H1 (cell line): Measurements from ENCODE around the gene LOXL1. TPM values are rescaled to one million over a fixed set of nuclear protein-coding genes. Genes with fewer than 3 reads are reported as not detected.

Experiments
- CTCF ChIA-PET: fragments of 300-600 bp; sonication (Branson Sonifier 250); formaldehyde crosslinking; loops from one replicate; lab custom pipeline; 2021; ENCODE audit not compliant: partially characterized antibody; lab: Charles Lee
- POLR2A ChIA-PET: fragments of 300-600 bp; sonication (Branson Sonifier 250); formaldehyde crosslinking; loops from one replicate; lab custom pipeline; 2021; ENCODE audit warnings: inconsistent platforms; ENCODE audit not compliant: partially characterized antibody; lab: Charles Lee
- DNase-seq, 2 experiments: peaks; one replicate each; pipeline versions ENCODE4 v3.0.0 to v3.0.0-alpha.2; 2010 to 2022; ENCODE audit warnings: low spot score in 2 of 2, low read depth in 1 of 2, mixed read lengths in 1 of 2
- FAIRE-seq: peaks from 2 replicates; lab custom pipeline; 2011; peaks lifted over from hg19 to GRCh38; lab: Jason Lieb, UNC
- H2AFZ ChIP-seq: 2 replicates; pipeline ENCODE4 v1.8.1; 2012; ENCODE audit warnings: low read length, inconsistent platforms
- H2AK5ac ChIP-seq: 2 replicates; pipeline ENCODE4 v1.6.1; 2013; ENCODE audit warnings: low read depth, low read length
- H2BK120ac ChIP-seq: replicated peaks from 2 replicates; pipeline ENCODE3; 2013; ENCODE audit warnings: low read depth, low read length, inconsistent platforms
- H2BK12ac ChIP-seq: 2 replicates; pipeline ENCODE4 v1.6.1; 2013; ENCODE audit warnings: low read depth, low read length
- H2BK15ac ChIP-seq: 2 replicates; pipeline ENCODE4 v1.6.1; 2013; ENCODE audit warnings: low read length
- H2BK20ac ChIP-seq: 2 replicates; pipeline ENCODE4 v1.6.1; 2013; ENCODE audit warnings: low read length
- H2BK5ac ChIP-seq: 2 replicates; pipeline ENCODE4 v1.6.1; 2013; ENCODE audit warnings: low read depth, low read length
- H3K14ac ChIP-seq: 2 replicates; pipeline ENCODE4 v1.6.1; 2013; ENCODE audit warnings: inconsistent platforms; ENCODE audit not compliant: insufficient read length
- H3K18ac ChIP-seq: 2 replicates; pipeline ENCODE4 v1.6.1; 2013; ENCODE audit warnings: low read length; ENCODE audit errors: extremely low read depth
- H3K23ac ChIP-seq: 2 replicates; pipeline ENCODE4 v1.6.1; 2013; ENCODE audit warnings: inconsistent platforms; ENCODE audit not compliant: insufficient read length
- H3K23me2 ChIP-seq: 2 replicates; pipeline ENCODE4 v1.6.1; 2013; ENCODE audit warnings: low read depth, low read length
- H3K27ac ChIP-seq: 2 replicates; pipeline ENCODE4 v1.6.1; 2011; ENCODE audit warnings: low read depth, low read length, inconsistent platforms
- H3K27me3 ChIP-seq, 4 experiments: replicated peaks in 1 of 4; 1 replicate in 1 of 4; 2 replicates in 3 of 4; pipeline versions ENCODE4 v1.6.1 to v1.8.1; 2011 to 2013; ENCODE audit warnings: low read length in 3 of 4, mild to moderate bottlenecking in 3 of 4, inconsistent platforms in 2 of 4, mixed read lengths in 2 of 4, moderate library complexity in 1 of 4; ENCODE audit not compliant: control insufficient read depth in 3 of 4, insufficient read depth in 3 of 4; ENCODE audit errors: extremely low read depth in 1 of 4
- H3K36me3 ChIP-seq, 4 experiments: 2 replicates each; pipeline versions ENCODE4 v1.6.1 to v1.8.1; 2011 to 2013; ENCODE audit warnings: mild to moderate bottlenecking in 4 of 4, low read length in 3 of 4, moderate library complexity in 2 of 4, control low read depth in 1 of 4, inconsistent platforms in 1 of 4; ENCODE audit not compliant: insufficient read depth in 4 of 4, control insufficient read depth in 2 of 4
- H3K4ac ChIP-seq: replicated peaks from 2 replicates; pipeline ENCODE3; 2013; ENCODE audit warnings: low read length, low read depth, mixed read lengths, inconsistent platforms; ENCODE audit not compliant: insufficient read length
- H3K4me1 ChIP-seq, 4 experiments: replicated peaks in 1 of 4; 1 replicate in 1 of 4; 2 replicates in 3 of 4; pipeline versions ENCODE4 v1.6.1 to v1.8.1; 2011 to 2013; ENCODE audit warnings: low read length in 3 of 4, inconsistent platforms in 2 of 4, mixed read lengths in 1 of 4; ENCODE audit not compliant: insufficient read depth in 4 of 4, control insufficient read depth in 3 of 4
- H3K4me2 ChIP-seq, 2 experiments: 2 replicates each; pipeline versions ENCODE4 v1.6.1 to v1.8.1; 2011 to 2013; ENCODE audit warnings: low read depth in 2 of 2, low read length in 2 of 2, control low read depth in 1 of 2, inconsistent platforms in 1 of 2, mild to moderate bottlenecking in 1 of 2; ENCODE audit not compliant: insufficient read depth in 1 of 2
- H3K4me3 ChIP-seq, 4 experiments: fragments of 200-600, 300-600 bp in 1 of 4; sonication (generic), shearing (Covaris generic), sonication (Bioruptor Twin) in 1 of 4; 2 replicates each; pipeline versions ENCODE4 v1.5.1 to v1.8.1; 2011 to 2016; ENCODE audit warnings: low read length in 4 of 4, low read depth in 3 of 4, control low read depth in 2 of 4, inconsistent platforms in 2 of 4, mild to moderate bottlenecking in 2 of 4, mixed read lengths in 1 of 4, moderate library complexity in 1 of 4; ENCODE audit not compliant: insufficient read depth in 2 of 4; ENCODE audit errors: extremely low read depth in 1 of 4
- H3K56ac ChIP-seq: replicated peaks from 2 replicates; pipeline ENCODE3; 2013; ENCODE audit warnings: low read depth, mild to moderate bottlenecking, mixed read lengths, low read length, inconsistent platforms; ENCODE audit not compliant: insufficient read length
- H3K79me1 ChIP-seq: 2 replicates; pipeline ENCODE4 v1.6.1; 2013; ENCODE audit warnings: low read depth, low read length, control low read depth
- H3K79me2 ChIP-seq, 2 experiments: 2 replicates each; pipeline versions ENCODE4 v1.6.1 to v1.8.1; 2012 to 2013; ENCODE audit warnings: low read length in 2 of 2, mild to moderate bottlenecking in 2 of 2, inconsistent platforms in 1 of 2; ENCODE audit not compliant: insufficient read depth in 2 of 2, control insufficient read depth in 1 of 2
- H3K9ac ChIP-seq, 4 experiments: replicated peaks in 1 of 4; 1 replicate in 1 of 4; 2 replicates in 3 of 4; pipeline versions ENCODE4 v1.6.1 to v1.8.1; 2011 to 2013; ENCODE audit warnings: low read depth in 3 of 4, low read length in 3 of 4, control low read depth in 2 of 4, mild to moderate bottlenecking in 2 of 4, moderate library complexity in 2 of 4, inconsistent platforms in 1 of 4; ENCODE audit errors: extremely low read depth in 1 of 4
- H3K9me3 ChIP-seq, 2 experiments: 2 replicates each; pipeline versions ENCODE4 v1.6.1 to v1.8.1; 2012 to 2013; ENCODE audit warnings: mild to moderate bottlenecking in 2 of 2, moderate library complexity in 2 of 2, control low read depth in 1 of 2, inconsistent platforms in 1 of 2, low read depth in 1 of 2, low read length in 1 of 2, mixed read lengths in 1 of 2; ENCODE audit not compliant: insufficient read depth in 2 of 2
- H4K20me1 ChIP-seq, 2 experiments: replicated peaks in 1 of 2; 2 replicates each; pipeline versions ENCODE3 to v1.8.1; 2011 to 2013; ENCODE audit warnings: inconsistent platforms in 2 of 2, low read length in 2 of 2, mild to moderate bottlenecking in 1 of 2; ENCODE audit not compliant: insufficient read depth in 2 of 2, control insufficient read depth in 1 of 2
- H4K5ac ChIP-seq: 2 replicates; pipeline ENCODE4 v1.6.1; 2013; ENCODE audit warnings: low read length, low read depth, mixed read lengths, inconsistent platforms; ENCODE audit not compliant: insufficient read length
- H4K8ac ChIP-seq: 2 replicates; pipeline ENCODE4 v1.8.0; 2013; ENCODE audit warnings: mild to moderate bottlenecking, moderate library complexity, low read length, inconsistent platforms; ENCODE audit not compliant: insufficient read depth; ENCODE audit errors: extremely low read depth
- H4K91ac ChIP-seq: replicated peaks from 2 replicates; pipeline ENCODE3; 2013; ENCODE audit warnings: low read length, mixed read lengths, inconsistent platforms; ENCODE audit not compliant: insufficient read length
- CHD1 ChIP-seq: IDR thresholded peaks from 2 replicates; pipeline ENCODE4 v1.6.1; 2012; ENCODE audit warnings: low read depth, low read length, improper control_type of control experiment
- CREB1 ChIP-seq: IDR thresholded peaks from 2 replicates; pipeline ENCODE4 v1.6.1; 2012; ENCODE audit warnings: inconsistent platforms
- E2F6 ChIP-seq: IDR thresholded peaks from 2 replicates; pipeline ENCODE4 v1.6.1; 2012; ENCODE audit warnings: inconsistent platforms
- EP300 ChIP-seq, 2 experiments: IDR thresholded peaks; 1 replicate in 1 of 2; 2 replicates in 1 of 2; pipeline ENCODE4 v1.6.1; 2011 to 2012; ENCODE audit warnings: low read depth in 2 of 2, low read length in 2 of 2, mild to moderate bottlenecking in 2 of 2, borderline replicate concordance in 1 of 2, inconsistent platforms in 1 of 2, moderate library complexity in 1 of 2
- HDAC2 ChIP-seq, 2 experiments: fragments of 300-600 bp in 1 of 2; sonication (generic) in 1 of 2; IDR thresholded peaks; 2 replicates each; pipeline ENCODE4 v1.6.1; 2011 to 2012; ENCODE audit warnings: low read depth in 2 of 2, low read length in 2 of 2, mild to moderate bottlenecking in 2 of 2, moderate library complexity in 2 of 2, borderline replicate concordance in 1 of 2, inconsistent platforms in 1 of 2
- NRF1 ChIP-seq: IDR thresholded peaks from 2 replicates; pipeline ENCODE4 v1.6.1; 2011; ENCODE audit warnings: mild to moderate bottlenecking, low read depth, low read length, improper control_type of control experiment
- POLR2A ChIP-seq, 2 experiments: IDR thresholded peaks; 1 replicate in 1 of 2; 2 replicates in 1 of 2; pipeline ENCODE4 v1.6.1; 2011; ENCODE audit warnings: low read depth in 2 of 2, low read length in 2 of 2, mild to moderate bottlenecking in 2 of 2; ENCODE audit errors: control extremely low read depth in 1 of 2
- RFX5 ChIP-seq: IDR thresholded peaks from 2 replicates; pipeline ENCODE4 v1.6.1; 2011; ENCODE audit warnings: low read depth, low read length, improper control_type of control experiment, borderline replicate concordance
- RXRA ChIP-seq: IDR thresholded peaks from 2 replicates; pipeline ENCODE4 v1.6.1; 2011; ENCODE audit warnings: low read depth, mild to moderate bottlenecking, low read length, moderate library complexity; ENCODE audit not compliant: insufficient read depth
- TEAD4 ChIP-seq: IDR thresholded peaks from 2 replicates; pipeline ENCODE4 v1.6.1; 2012; ENCODE audit warnings: low read depth, low read length, inconsistent platforms, mixed read lengths
- WGBS, 2 experiments: shearing (Covaris generic) in 1 of 2; methylation state at CpG; one replicate each; pipeline versions ENCODE4 v1.1.6 to v1.1.7; 2013 to 2015; ENCODE audit warnings: low lambda C conversion rate in 2 of 2, mixed read lengths in 2 of 2, inconsistent platforms in 1 of 2, low coverage in 1 of 2, missing lambda C conversion rate in 1 of 2; ENCODE audit not compliant: insufficient replicate concordance in 2 of 2, insufficient coverage in 1 of 2, insufficient read length in 1 of 2; ENCODE audit errors: extremely low coverage in 1 of 2, missing lambda C conversion rate in 1 of 2; 5-methylcytosine and 5-hydroxymethylcytosine counted together
- polyA plus RNA-seq, 7 experiments: library from polyadenylated mRNA; depleted of rRNA in 3 of 7; stranded (reverse) in 5 of 7; unstranded in 2 of 7; fragments of >200 nt in 5 of 7; fragments of 200-250 nt in 2 of 7; gene quantifications; 1 replicate in 5 of 7; 2 replicates in 1 of 7; 4 replicates in 1 of 7; pipeline versions ENCODE4 v1.2.1 to v1.2.3, GENCODE V29; 2011 to 2013; ENCODE audit warnings: missing spikeins in 2 of 7, mixed read lengths in 2 of 7
- total RNA-seq: library from RNA; stranded (reverse); fragmentation: NEBNext Ultra II Directional; extraction: Animal tissue kit (Norgen Biotek cat#: 25700); gene quantifications from 2 replicates; pipeline ENCODE4 v1.2.1, GENCODE V29; 2021
- TF ChIP-seq, protein P1 (sequence below): IDR thresholded peaks from 2 replicates; pipeline ENCODE4 v1.6.1; 2011; ENCODE audit warnings: low read depth, mild to moderate bottlenecking, low read length; ENCODE audit not compliant: insufficient read depth

The LOXL1 gene
- total and polyA plus RNA-seq, 2 of the 8 experiments (the other 6 are each of a cell fraction or from before 2014, with no cell fraction given), result 8.1 to 14.4 TPM

DNA sequence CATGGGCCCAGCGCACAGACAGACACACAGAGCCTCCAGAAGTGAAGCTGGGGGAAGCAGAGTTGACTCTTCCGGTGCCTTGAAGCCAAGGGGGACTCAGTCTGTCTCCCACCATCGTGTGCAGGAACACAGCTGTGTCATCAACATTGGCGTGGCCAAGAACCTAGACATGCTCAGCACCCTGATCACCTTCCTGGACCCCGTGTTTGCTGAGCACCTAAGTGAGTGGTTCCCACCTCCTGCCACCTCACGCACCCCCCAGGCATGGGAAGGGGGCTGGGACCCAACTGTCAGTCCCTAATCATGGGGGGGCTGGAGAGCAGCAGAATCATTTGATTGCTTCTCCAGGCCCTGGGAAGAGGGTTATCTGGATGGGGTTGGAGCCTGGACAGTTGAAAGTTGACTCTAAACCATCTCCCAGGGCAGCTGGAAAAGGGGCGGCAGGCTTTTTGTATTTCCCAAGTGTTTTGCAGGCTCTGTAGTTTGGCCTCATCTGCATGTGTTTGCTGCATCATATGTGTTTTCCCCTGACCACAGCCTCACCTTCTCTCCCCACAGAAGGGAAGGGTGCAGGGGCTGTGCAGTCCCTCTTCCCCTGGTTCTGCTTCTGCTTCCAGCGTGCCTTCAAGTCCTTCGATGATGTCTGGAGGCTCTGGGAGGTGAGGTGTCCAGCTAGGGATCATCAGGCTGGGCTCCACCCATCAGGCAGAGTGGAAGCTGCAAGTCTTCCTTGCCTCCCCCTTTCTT, 40.1 kb upstream of the LOXL1 start:
- CTCF ChIA-PET, result interaction anchor here (1.0 to 4.8 kb wide), 4 partner anchors 11 to 79 kb away, joined by 3 to 31 read pairs (median 6); no protein-coding TSS in a partner anchor
- TF ChIP-seq RXRA, result no peak
- TF ChIP-seq HDAC2 (IDR thresholded peaks at IDR 0.05; ENCODE audit: borderline replicate concordance in 1 of 2, low read depth in 2 of 2, low read length in 2 of 2), result no peak
- TF ChIP-seq E2F6, result no peak
- no peak for TF ChIP-seq NRF1
- no peak for TF ChIP-seq CHD1
- TF ChIP-seq, protein P1, sequence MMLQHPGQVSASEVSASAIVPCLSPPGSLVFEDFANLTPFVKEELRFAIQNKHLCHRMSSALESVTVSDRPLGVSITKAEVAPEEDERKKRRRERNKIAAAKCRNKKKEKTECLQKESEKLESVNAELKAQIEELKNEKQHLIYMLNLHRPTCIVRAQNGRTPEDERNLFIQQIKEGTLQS, result no peak
- TF ChIP-seq CREB1, result no peak
- no peak for TF ChIP-seq EP300 (IDR thresholded peaks at IDR 0.05; ENCODE audit: borderline replicate concordance in 1 of 2, low read depth in 2 of 2, low read length in 2 of 2)
- no peak for TF ChIP-seq RFX5
- TF ChIP-seq POLR2A (IDR thresholded peaks at IDR 0.05; ENCODE audit: control extremely low read depth in 1 of 2, low read depth in 2 of 2, low read length in 2 of 2), result no peak
- no peak for TF ChIP-seq TEAD4

More for the DNA sequence above, 40.1 kb upstream of the LOXL1 start:
- Histone ChIP-seq H2AK5ac (no peak overlapping the region), H3K56ac (no peak overlapping the region), H2BK12ac (no peak overlapping the region), H2BK20ac (no peak overlapping the region), H2BK15ac (no peak overlapping the region), H3K14ac (no peak overlapping the region), H4K8ac (no peak overlapping the region), H4K5ac (no peak overlapping the region), H3K36me3 (no peaks in the 10 kb centered on the region), H3K18ac (no peak overlapping the region), H2BK5ac (peak overlapping the region; percentile 32; the same call in 1 of the 2 replicates), H2BK120ac (no peak overlapping the region), H3K23ac (no peak overlapping the region), H3K4me2 (no peak overlapping the region), H3K9me3 (no peaks in the 10 kb centered on the region), H3K4me3 (no peak overlapping the region), H3K9ac (no peak overlapping the region; a peak in 1 of 7 replicates), H3K27ac (no peak overlapping the region), H3K79me1 (no peaks in the 10 kb centered on the region), H3K23me2 (no peaks in the 10 kb centered on the region), H3K79me2 (no peaks in the 10 kb centered on the region), H2AFZ (no peak overlapping the region), H3K4me1 (no peaks in the 10 kb centered on the region; a peak in 1 of 7 replicates), H3K4ac (no peak overlapping the region), H4K20me1 (no peaks in the 10 kb centered on the region), H3K27me3 (no peaks in the 10 kb centered on the region; a peak in 1 of 7 replicates), H4K91ac (no peak overlapping the region)
- 81% methylated on average over 9 of the region's 9 CpGs; no CpG with 5 or more reads in 1 of the 2 experiments for whole genome bisulfite sequencing, 2 experiments
- DNase-seq, result no peak
- POLR2A ChIA-PET, result no interaction called here
- FAIRE-seq, result no peak
